Measurements from ENCODE around the gene FABP1.

- TF ChIP-seq POLR2A (IDR thresholded peaks at IDR 0.05; ENCODE audit: low read depth, low read length), result no peak
- TF ChIP-seq POLR2AphosphoS5 (IDR thresholded peaks at IDR 0.05; ENCODE audit: low read depth, low read length), result no peak
These were observed 9.9 kb downstream of the FABP1 start for GRCh38 chr2:88117973-88118372.
